HL-60 (cell line): Measurements from ENCODE around the gene CLEC4M.

Experiments used
- DNase-seq, 2 experiments: peaks; one replicate each; pipeline ENCODE4 v3.0.0-alpha.2; 2010 to 2020; ENCODE audit warnings: low read depth in 1 of 2, low spot score in 1 of 2
- H3K27ac ChIP-seq: fragments of 250-450 bp; sonication (Bioruptor Pico); replicated peaks from 2 replicates; pipeline ENCODE4 v1.5.1; 2020; ENCODE audit warnings: mild to moderate bottlenecking, moderate library complexity
- H3K27me3 ChIP-seq: fragments of 250-450 bp; sonication (Bioruptor Pico); 2 replicates; pipeline ENCODE4 v1.5.1; 2021; ENCODE audit warnings: mild to moderate bottlenecking, moderate library complexity; ENCODE audit not compliant: insufficient read depth, poor library complexity, severe bottlenecking
- H3K4me3 ChIP-seq: replicated peaks from 2 replicates; pipeline ENCODE4 v1.5.1; 2011; ENCODE audit warnings: mild to moderate bottlenecking, control low read depth, low read length; ENCODE audit not compliant: insufficient read depth
- CTCF ChIP-seq: IDR thresholded peaks from one replicate; pipeline ENCODE4 v1.5.1; 2011; ENCODE audit warnings: low read length, control low read depth, inconsistent platforms; ENCODE audit not compliant: insufficient read depth
- GABPA ChIP-seq: IDR thresholded peaks from 2 replicates; pipeline ENCODE4 v1.6.1; 2012; ENCODE audit warnings: low read depth
- POLR2AphosphoS5 ChIP-seq: IDR thresholded peaks from 2 replicates; pipeline ENCODE4 v1.6.1; 2012; ENCODE audit warnings: low read depth
- SPI1 ChIP-seq: IDR thresholded peaks from 2 replicates; pipeline ENCODE4 v1.6.1; 2012; ENCODE audit warnings: low read depth, mild to moderate bottlenecking, borderline replicate concordance
- TF ChIP-seq, protein P1 (sequence below): IDR thresholded peaks from 2 replicates; pipeline ENCODE4 v1.6.1; 2012; ENCODE audit warnings: low read depth; ENCODE audit not compliant: insufficient replicate concordance

The CLEC4M gene

GRCh38 chr19:7787602-7788177 lies 24.6 kb downstream of the CLEC4M start:
- no peak for DNase-seq
- H3K4me3 ChIP-seq: no peak overlapping the region
- TF ChIP-seq, protein P1, sequence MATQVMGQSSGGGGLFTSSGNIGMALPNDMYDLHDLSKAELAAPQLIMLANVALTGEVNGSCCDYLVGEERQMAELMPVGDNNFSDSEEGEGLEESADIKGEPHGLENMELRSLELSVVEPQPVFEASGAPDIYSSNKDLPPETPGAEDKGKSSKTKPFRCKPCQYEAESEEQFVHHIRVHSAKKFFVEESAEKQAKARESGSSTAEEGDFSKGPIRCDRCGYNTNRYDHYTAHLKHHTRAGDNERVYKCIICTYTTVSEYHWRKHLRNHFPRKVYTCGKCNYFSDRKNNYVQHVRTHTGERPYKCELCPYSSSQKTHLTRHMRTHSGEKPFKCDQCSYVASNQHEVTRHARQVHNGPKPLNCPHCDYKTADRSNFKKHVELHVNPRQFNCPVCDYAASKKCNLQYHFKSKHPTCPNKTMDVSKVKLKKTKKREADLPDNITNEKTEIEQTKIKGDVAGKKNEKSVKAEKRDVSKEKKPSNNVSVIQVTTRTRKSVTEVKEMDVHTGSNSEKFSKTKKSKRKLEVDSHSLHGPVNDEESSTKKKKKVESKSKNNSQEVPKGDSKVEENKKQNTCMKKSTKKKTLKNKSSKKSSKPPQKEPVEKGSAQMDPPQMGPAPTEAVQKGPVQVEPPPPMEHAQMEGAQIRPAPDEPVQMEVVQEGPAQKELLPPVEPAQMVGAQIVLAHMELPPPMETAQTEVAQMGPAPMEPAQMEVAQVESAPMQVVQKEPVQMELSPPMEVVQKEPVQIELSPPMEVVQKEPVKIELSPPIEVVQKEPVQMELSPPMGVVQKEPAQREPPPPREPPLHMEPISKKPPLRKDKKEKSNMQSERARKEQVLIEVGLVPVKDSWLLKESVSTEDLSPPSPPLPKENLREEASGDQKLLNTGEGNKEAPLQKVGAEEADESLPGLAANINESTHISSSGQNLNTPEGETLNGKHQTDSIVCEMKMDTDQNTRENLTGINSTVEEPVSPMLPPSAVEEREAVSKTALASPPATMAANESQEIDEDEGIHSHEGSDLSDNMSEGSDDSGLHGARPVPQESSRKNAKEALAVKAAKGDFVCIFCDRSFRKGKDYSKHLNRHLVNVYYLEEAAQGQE: no peak
- TF ChIP-seq CTCF (no peak), SPI1 (no peak), GABPA (no peak)
- no peak overlapping the region for H3K27ac ChIP-seq
- H3K27me3 ChIP-seq: peaks cover 15% of the 10 kb centered on the region

GRCh38 chr19:7788178-7788932 lies 25.3 kb downstream of the CLEC4M start:
- no peak overlapping the region for H3K4me3 ChIP-seq
- TF ChIP-seq, protein P1: no peak
- TF ChIP-seq CTCF (no peak), POLR2AphosphoS5 (no peak), SPI1 (no peak), GABPA (no peak)
- H3K27me3 ChIP-seq: peaks cover 15% of the 10 kb centered on the region
- H3K27ac ChIP-seq: no peak overlapping the region
- DNase-seq: no peak

DNA sequence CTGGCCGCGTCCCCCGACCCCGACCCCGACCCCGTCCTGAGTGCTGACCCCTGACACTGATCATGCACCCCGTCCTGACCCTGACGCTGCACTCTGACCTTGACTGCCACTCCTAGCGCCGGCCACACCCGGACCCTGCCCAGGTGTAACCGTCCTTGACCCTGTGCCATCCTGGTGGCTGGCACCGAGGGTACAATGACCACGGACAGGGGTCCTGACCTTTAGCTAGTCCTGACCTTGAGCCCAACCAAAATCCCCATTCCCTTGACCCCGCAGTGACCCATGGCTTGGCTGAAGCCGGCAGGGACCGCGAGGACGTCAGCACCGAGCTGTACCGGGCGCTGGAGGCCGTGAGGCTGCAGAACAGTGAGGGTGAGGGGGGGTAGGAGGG lies 25.9 kb downstream of the CLEC4M start:
- DNase-seq: no peak
- Histone ChIP-seq H3K4me3 (no peak overlapping the region), H3K27me3 (peaks cover 15% of the 10 kb centered on the region), H3K27ac (no peak overlapping the region)
- TF ChIP-seq, protein P1: no peak
- TF ChIP-seq GABPA (no peak), POLR2AphosphoS5 (no peak), SPI1 (no peak), CTCF (no peak)
